Left ventricle myocardium inferior (tissue), 1 donor: ENCODE data around the gene SERTAD1. TPM values are rescaled to one million over a fixed set of nuclear protein-coding genes. Genes with fewer than 3 reads are reported as not detected.

Experiments used
- DNase-seq: peaks from one replicate; pipeline ENCODE4 v3.0.0-alpha.2; 2020
- H3K27ac ChIP-seq: fragments of 200-600 bp; replicated peaks from 2 replicates; pipeline ENCODE4 v1.8.0; 2021
- H3K27me3 ChIP-seq: fragments of 200-600 bp; 2 replicates; pipeline ENCODE4 v1.8.0; 2021; ENCODE audit warnings: low read depth
- H3K36me3 ChIP-seq: fragments of 200-600 bp; 2 replicates; pipeline ENCODE4 v1.8.0; 2021
- H3K4me1 ChIP-seq: fragments of 200-600 bp; 2 replicates; pipeline ENCODE4 v1.8.0; 2021
- H3K4me3 ChIP-seq: fragments of 200-600 bp; 2 replicates; pipeline ENCODE4 v1.8.0; 2021; ENCODE audit warnings: mild to moderate bottlenecking, moderate library complexity
- H3K9me3 ChIP-seq: fragments of 200-600 bp; replicated peaks from 2 replicates; pipeline ENCODE4 v1.8.0; 2021
- intact Hi-C: fragments of 100-400 bp; cut with micrococcal nuclease; formaldehyde crosslinking; loops from one replicate; pipeline ENCODE4 v1.11.0; 2022
- total RNA-seq: library from RNA; stranded (reverse); fragmentation: NEBNext Ultra II Directional; extraction: Animal tissue kit (Norgen Biotek cat#: 25700); gene quantifications from one replicate; pipeline ENCODE4 v1.2.1, GENCODE V29; 2021
- TF ChIP-seq, protein P1 (sequence below): fragments of 200-600 bp; IDR thresholded peaks from 2 replicates; pipeline ENCODE4 v1.8.0; 2021; ENCODE audit warnings: antibody characterized with exemption, mild to moderate bottlenecking, borderline replicate concordance
- donor health status: DM: no; HTN: yes; CAD: no; lungs with severe emphysema.

Gene SERTAD1
- total RNA-seq, 1 donor from 2014 or later, result 9.2 TPM

GRCh38 chr19:40421993-40422747, 3.6 kb downstream of the SERTAD1 start:
- Histone ChIP-seq H3K36me3 (peaks cover 13% of the 10 kb centered on the region), H3K9me3 (no peaks in the 10 kb centered on the region), H3K27me3 (no peaks in the 10 kb centered on the region), H3K27ac (peak overlapping the region; percentile 99), H3K4me3 (peak overlapping the region; percentile 72), H3K4me1 (peaks cover 72% of the 10 kb centered on the region)
- intact Hi-C loops, result no loop called here
- TF ChIP-seq, protein P1, sequence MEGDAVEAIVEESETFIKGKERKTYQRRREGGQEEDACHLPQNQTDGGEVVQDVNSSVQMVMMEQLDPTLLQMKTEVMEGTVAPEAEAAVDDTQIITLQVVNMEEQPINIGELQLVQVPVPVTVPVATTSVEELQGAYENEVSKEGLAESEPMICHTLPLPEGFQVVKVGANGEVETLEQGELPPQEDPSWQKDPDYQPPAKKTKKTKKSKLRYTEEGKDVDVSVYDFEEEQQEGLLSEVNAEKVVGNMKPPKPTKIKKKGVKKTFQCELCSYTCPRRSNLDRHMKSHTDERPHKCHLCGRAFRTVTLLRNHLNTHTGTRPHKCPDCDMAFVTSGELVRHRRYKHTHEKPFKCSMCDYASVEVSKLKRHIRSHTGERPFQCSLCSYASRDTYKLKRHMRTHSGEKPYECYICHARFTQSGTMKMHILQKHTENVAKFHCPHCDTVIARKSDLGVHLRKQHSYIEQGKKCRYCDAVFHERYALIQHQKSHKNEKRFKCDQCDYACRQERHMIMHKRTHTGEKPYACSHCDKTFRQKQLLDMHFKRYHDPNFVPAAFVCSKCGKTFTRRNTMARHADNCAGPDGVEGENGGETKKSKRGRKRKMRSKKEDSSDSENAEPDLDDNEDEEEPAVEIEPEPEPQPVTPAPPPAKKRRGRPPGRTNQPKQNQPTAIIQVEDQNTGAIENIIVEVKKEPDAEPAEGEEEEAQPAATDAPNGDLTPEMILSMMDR, result no peak
- DNase-seq, result no peak

DNA sequence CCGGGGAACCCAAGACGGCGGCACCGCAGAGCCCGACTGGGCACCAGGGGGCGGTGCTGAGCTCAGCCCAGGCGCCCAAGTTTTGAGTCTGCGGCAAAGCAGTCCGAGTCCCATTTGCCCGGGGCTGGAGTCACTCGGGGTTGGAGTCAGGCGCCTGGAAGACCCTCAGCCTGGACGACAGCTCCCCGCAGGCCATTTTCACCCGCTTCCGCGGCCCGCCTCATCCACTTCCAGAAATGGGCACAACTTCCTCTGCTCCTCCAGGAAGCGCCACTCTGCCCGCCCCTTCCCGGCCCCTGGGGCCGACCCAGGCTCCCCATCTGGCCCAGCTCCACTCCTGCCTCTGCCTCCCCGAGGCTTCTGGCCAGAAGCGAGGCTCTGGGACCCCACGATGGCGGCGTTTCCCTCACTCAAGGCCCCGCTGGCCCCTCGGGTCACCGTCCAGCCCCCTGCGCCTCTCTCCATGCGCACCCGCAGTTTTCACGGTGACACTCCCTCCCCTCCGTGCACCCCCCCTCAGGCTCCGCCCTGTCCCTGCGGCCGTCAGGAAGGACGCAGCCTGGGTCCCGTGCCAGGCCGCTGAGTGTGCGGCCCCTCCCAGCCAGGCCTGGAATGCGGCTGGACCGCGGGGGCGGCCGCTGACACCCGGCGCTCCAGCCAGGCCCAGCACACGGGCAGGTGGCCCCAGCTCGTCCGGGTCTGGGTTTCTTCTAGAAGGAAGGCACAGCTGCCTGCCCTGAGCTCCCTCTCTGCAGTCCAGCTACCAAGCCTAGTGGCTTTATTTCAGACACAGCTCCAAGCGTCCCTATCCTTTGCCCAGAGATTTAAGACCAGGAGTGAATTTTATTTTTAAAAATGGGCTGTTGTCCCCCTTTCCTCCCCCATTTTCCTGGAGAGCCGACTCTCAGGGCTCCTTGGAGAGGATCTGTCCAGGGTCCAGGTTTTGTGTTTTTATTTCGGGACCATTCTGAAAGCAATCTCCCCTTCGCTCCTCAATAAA, 4.7 kb downstream of the SERTAD1 start:
- no peaks in the 10 kb centered on the region for H3K27me3 ChIP-seq
- peak overlapping the region; percentile 72 for H3K4me3 ChIP-seq
- peak overlapping the region; percentile 99 for H3K27ac ChIP-seq
- no peaks in the 10 kb centered on the region for H3K9me3 ChIP-seq
- peaks cover 74% of the 10 kb centered on the region for H3K4me1 ChIP-seq
- peaks cover 13% of the 10 kb centered on the region for H3K36me3 ChIP-seq
- intact Hi-C loops, result no loop called here
- TF ChIP-seq, protein P1, result peak; percentile 91
- DNase-seq, result peak; percentile 95

GRCh38 chr19:40420451-40420765, 5.4 kb downstream of the SERTAD1 start:
- Histone ChIP-seq H3K4me3 (peak overlapping the region; percentile 72), H3K36me3 (peaks cover 13% of the 10 kb centered on the region), H3K9me3 (no peaks in the 10 kb centered on the region), H3K27me3 (no peaks in the 10 kb centered on the region), H3K27ac (peak overlapping the region; percentile 99), H3K4me1 (peaks cover 77% of the 10 kb centered on the region)
- intact Hi-C loops, result no loop called here
- TF ChIP-seq, protein P1, result no peak
- no peak for DNase-seq

- H3K9me3 ChIP-seq, result no peaks in the 10 kb centered on the region
- H3K4me1 ChIP-seq, result peaks cover 77% of the 10 kb centered on the region
These were observed 6.0 kb downstream of the SERTAD1 start for GRCh38 chr19:40419780-40420179.

DNA sequence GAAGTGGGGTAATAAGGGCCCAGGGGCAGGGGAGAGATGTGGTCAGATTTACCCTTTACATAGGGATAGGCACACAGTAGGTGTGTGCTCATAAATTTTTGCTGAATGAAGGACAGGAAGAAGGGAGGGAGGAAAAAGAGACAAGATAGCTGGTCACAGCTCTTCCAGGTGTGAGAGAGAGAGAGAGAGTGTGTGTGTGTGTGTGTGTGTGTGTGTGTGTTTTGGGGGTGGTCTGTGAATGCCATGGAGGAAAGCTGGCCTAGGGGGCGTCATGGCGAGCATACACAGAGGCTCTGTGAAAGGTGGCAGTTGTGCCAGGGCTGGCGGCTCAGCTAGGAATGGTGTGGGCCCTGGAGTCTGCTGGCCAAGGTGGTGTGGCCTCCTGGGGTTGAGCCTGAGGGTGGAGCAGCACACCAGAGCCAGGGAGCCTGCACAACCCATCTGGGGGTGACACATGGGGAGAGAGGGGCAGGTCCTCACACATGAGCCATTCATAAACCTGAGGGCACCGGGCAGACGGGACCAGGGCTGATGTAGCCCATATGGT, 6.7 kb downstream of the SERTAD1 start:
- peaks cover 77% of the 10 kb centered on the region for H3K4me1 ChIP-seq
- intact Hi-C loops, result no loop called here

More at GRCh38 chr19:40419780-40420179, 6.0 kb downstream of the SERTAD1 start:
- intact Hi-C loops, result no loop called here
- H3K27ac ChIP-seq, result peak overlapping the region; percentile 99
- TF ChIP-seq, protein P1, result no peak
- peaks cover 13% of the 10 kb centered on the region for H3K36me3 ChIP-seq
- DNase-seq, result no peak
- H3K27me3 ChIP-seq, result no peaks in the 10 kb centered on the region
- no peak overlapping the region for H3K4me3 ChIP-seq

More for the DNA sequence above, 6.7 kb downstream of the SERTAD1 start:
- Histone ChIP-seq H3K4me3 (no peak overlapping the region), H3K36me3 (peaks cover 13% of the 10 kb centered on the region), H3K27ac (peak overlapping the region; percentile 99), H3K9me3 (no peaks in the 10 kb centered on the region), H3K27me3 (no peaks in the 10 kb centered on the region)
- TF ChIP-seq, protein P1, result no peak
- no peak for DNase-seq
